Activated T-cell treated with anti-CD3 and anti-CD28 coated beads, Interleukin-2, amount 50 U/mL, for 72 hours (primary cell): ENCODE data around the gene SLC5A10. TPM values are rescaled to one million over a fixed set of nuclear protein-coding genes. Genes with fewer than 3 reads are reported as not detected.
"Not testable (repeated sequence)": the region's sequence is repeated elsewhere in the genome, so short reads cannot be mapped to it uniquely, and the experiment has no call there.

Source experiments
- ATAC-seq, 2 donors: fragments of 150-1000 bp; cut with Tn5 transposase; replicated peaks in 1 of 2; 2 replicates each; pipeline ENCODE4 v1.10.0; 2021; ENCODE audit warnings: moderate library complexity in 2 of 2, mild to moderate bottlenecking in 1 of 2
- DNase-seq, 2 donors: peaks; one replicate each; pipeline ENCODE4 v3.0.0; 2021 to 2022; ENCODE audit warnings: mixed read lengths in 1 of 2
- H3K27ac Mint-ChIP-seq: one replicate; pipeline ENCODE4 v1.8.0; 2022; ENCODE audit warnings: mild to moderate bottlenecking, moderate library complexity, mixed read lengths
- H3K27me3 Mint-ChIP-seq: one replicate; pipeline ENCODE4 v1.8.0; 2022; ENCODE audit warnings: low read depth, mixed read lengths
- H3K36me3 Mint-ChIP-seq, 2 donors: one replicate each; pipeline ENCODE4 v1.8.0; 2022; ENCODE audit warnings: mixed read lengths in 2 of 2, mild to moderate bottlenecking in 1 of 2; ENCODE audit not compliant: insufficient read depth in 2 of 2
- H3K4me1 Mint-ChIP-seq: one replicate; pipeline ENCODE4 v1.8.0; 2022; ENCODE audit warnings: low read depth, mixed read lengths
- H3K4me3 Mint-ChIP-seq, 2 donors: one replicate each; pipeline ENCODE4 v1.8.0; 2022; ENCODE audit warnings: mild to moderate bottlenecking in 2 of 2, mixed read lengths in 2 of 2, moderate library complexity in 2 of 2
- H3K9me3 Mint-ChIP-seq, 2 donors: one replicate each; pipeline ENCODE4 v1.8.0; 2022; ENCODE audit warnings: mixed read lengths in 2 of 2
- total RNA-seq, 2 donors: library from RNA; stranded (reverse); gene quantifications; one replicate each; pipeline ENCODE4 v1.2.3, GENCODE V29; 2022

SLC5A10 gene
- total RNA-seq, 2 donors from 2014 or later: not detected

- H3K4me3 Mint-ChIP-seq, DNase-seq, H3K9me3 Mint-ChIP-seq, H3K27me3 Mint-ChIP-seq, H3K36me3 Mint-ChIP-seq, H3K4me1 Mint-ChIP-seq, H3K27ac Mint-ChIP-seq, ATAC-seq: not testable (repeated sequence)
Observed at GRCh38 chr17:19036186-19036585, 84.2 kb downstream of the SLC5A10 start.

- H3K36me3 Mint-ChIP-seq, DNase-seq, ATAC-seq, H3K9me3 Mint-ChIP-seq, H3K4me3 Mint-ChIP-seq, H3K27ac Mint-ChIP-seq, H3K27me3 Mint-ChIP-seq, H3K4me1 Mint-ChIP-seq: not testable (repeated sequence)
Observed at GRCh38 chr17:19037547-19037946, 85.6 kb downstream of the SLC5A10 start.

GRCh38 chr17:19038007-19038406, 86.0 kb downstream of the SLC5A10 start:
- peak; percentile 27 to 35 for ATAC-seq
- not testable (repeated sequence) for H3K9me3 Mint-ChIP-seq, H3K27ac Mint-ChIP-seq, DNase-seq, H3K4me3 Mint-ChIP-seq, H3K4me1 Mint-ChIP-seq, H3K36me3 Mint-ChIP-seq, H3K27me3 Mint-ChIP-seq

GRCh38 chr17:19038730-19039129, 86.8 kb downstream of the SLC5A10 start:
- not testable (repeated sequence) for H3K27ac Mint-ChIP-seq, H3K4me1 Mint-ChIP-seq, H3K9me3 Mint-ChIP-seq, DNase-seq, H3K36me3 Mint-ChIP-seq, H3K27me3 Mint-ChIP-seq, H3K4me3 Mint-ChIP-seq
- peak in 1 of 2 donors; percentile 29 for ATAC-seq

- peak in 1 of 2 donors; percentile 18 for ATAC-seq
- not testable (repeated sequence) for H3K9me3 Mint-ChIP-seq, H3K4me3 Mint-ChIP-seq
Observed at GRCh38 chr17:19040350-19040749, 88.4 kb downstream of the SLC5A10 start.

GRCh38 chr17:19041871-19042270, 89.9 kb downstream of the SLC5A10 start:
- DNase-seq: peak in 1 of 2 donors; percentile 0
- H3K4me3 Mint-ChIP-seq, H3K36me3 Mint-ChIP-seq, H3K27me3 Mint-ChIP-seq, H3K27ac Mint-ChIP-seq, H3K9me3 Mint-ChIP-seq, H3K4me1 Mint-ChIP-seq, ATAC-seq: not testable (repeated sequence)

More at GRCh38 chr17:19040350-19040749, 88.4 kb downstream of the SLC5A10 start:
- H3K36me3 Mint-ChIP-seq, H3K4me1 Mint-ChIP-seq, H3K27ac Mint-ChIP-seq, H3K27me3 Mint-ChIP-seq, DNase-seq: not testable (repeated sequence)

GRCh38 chr17:19042369-19042768, 90.4 kb downstream of the SLC5A10 start:
- not testable (repeated sequence) for ATAC-seq, H3K27me3 Mint-ChIP-seq, H3K36me3 Mint-ChIP-seq, H3K4me3 Mint-ChIP-seq, H3K4me1 Mint-ChIP-seq, H3K27ac Mint-ChIP-seq, H3K9me3 Mint-ChIP-seq, DNase-seq

GRCh38 chr17:19043032-19043431, 91.1 kb downstream of the SLC5A10 start:
- H3K36me3 Mint-ChIP-seq, DNase-seq, H3K9me3 Mint-ChIP-seq, H3K4me3 Mint-ChIP-seq, H3K4me1 Mint-ChIP-seq, H3K27ac Mint-ChIP-seq, H3K27me3 Mint-ChIP-seq: not testable (repeated sequence)
- ATAC-seq: peak; percentile 19 to 24

- not testable (repeated sequence) for H3K9me3 Mint-ChIP-seq, H3K4me1 Mint-ChIP-seq, H3K27ac Mint-ChIP-seq, DNase-seq, H3K27me3 Mint-ChIP-seq, H3K4me3 Mint-ChIP-seq, H3K36me3 Mint-ChIP-seq
- peak in 1 of 2 donors; percentile 35 for ATAC-seq
Observed at GRCh38 chr17:19044643-19045042, 92.7 kb downstream of the SLC5A10 start.

- not testable (repeated sequence) for H3K4me1 Mint-ChIP-seq, H3K27me3 Mint-ChIP-seq, H3K4me3 Mint-ChIP-seq, DNase-seq, H3K27ac Mint-ChIP-seq, H3K36me3 Mint-ChIP-seq, H3K9me3 Mint-ChIP-seq
- peak; percentile 74 to 83 for ATAC-seq
Observed at GRCh38 chr17:19046782-19047375, 94.9 kb downstream of the SLC5A10 start, which contains the start of gene GRAP. TSS of gene GRAP (minus strand) at chr17:19046957. CDS start at chr17:19046926, 31 bp downstream.

GRCh38 chr17:19047510-19047909, 95.5 kb downstream of the SLC5A10 start:
- H3K36me3 Mint-ChIP-seq, DNase-seq, H3K27ac Mint-ChIP-seq, H3K9me3 Mint-ChIP-seq, H3K4me1 Mint-ChIP-seq, ATAC-seq, H3K27me3 Mint-ChIP-seq, H3K4me3 Mint-ChIP-seq: not testable (repeated sequence)

GRCh38 chr17:19048826-19049225, 96.9 kb downstream of the SLC5A10 start:
- not testable (repeated sequence) for H3K4me1 Mint-ChIP-seq, H3K4me3 Mint-ChIP-seq, H3K36me3 Mint-ChIP-seq, H3K27ac Mint-ChIP-seq, H3K9me3 Mint-ChIP-seq, H3K27me3 Mint-ChIP-seq
- DNase-seq: peak in 1 of 2 donors; percentile 15
- ATAC-seq: peak in 1 of 2 donors; percentile 30

- ATAC-seq: peak; percentile 95 to 97
- not testable (repeated sequence) for H3K27me3 Mint-ChIP-seq, H3K36me3 Mint-ChIP-seq, H3K4me1 Mint-ChIP-seq, DNase-seq, H3K27ac Mint-ChIP-seq, H3K4me3 Mint-ChIP-seq, H3K9me3 Mint-ChIP-seq
Observed at GRCh38 chr17:19055447-19055846, 103.5 kb downstream of the SLC5A10 start.

- H3K4me3 Mint-ChIP-seq, H3K4me1 Mint-ChIP-seq, H3K27me3 Mint-ChIP-seq, H3K9me3 Mint-ChIP-seq, H3K36me3 Mint-ChIP-seq: not testable (repeated sequence)
- ATAC-seq (peak; percentile 56 to 91), DNase-seq (peak; percentile 58 to 97)
- peak overlapping the region; percentile 89 for H3K27ac Mint-ChIP-seq
Observed at GRCh38 chr17:19062009-19062717, 110.2 kb downstream of the SLC5A10 start.
